Breast epithelium (tissue), 3 donors: ENCODE results near the gene ADAM12.

Experiments
- POLR2A ChIP-seq: fragments of 450-650 bp; IDR thresholded peaks from one replicate; pipeline ENCODE4 v1.6.1; 2016; ENCODE audit warnings: antibody characterized with exemption, mild to moderate bottlenecking, moderate library complexity
- POLR2AphosphoS5 ChIP-seq, 3 donors: sonication (generic); formaldehyde crosslinking; IDR thresholded peaks; one replicate each; pipeline ENCODE4 v1.6.1; 2017; ENCODE audit warnings: antibody characterized with exemption in 3 of 3
- TF ChIP-seq, protein P1 (sequence below), 3 donors: fragments of 450-650 bp; IDR thresholded peaks; one replicate each; pipeline ENCODE4 v1.5.1; 2016 to 2017; ENCODE audit warnings: antibody characterized with exemption in 3 of 3, mild to moderate bottlenecking in 3 of 3, moderate library complexity in 3 of 3

GRCh38 chr10:126166797-126167196 lies 221.5 kb downstream of the ADAM12 start:
- TF ChIP-seq POLR2A: no peak
- TF ChIP-seq, protein P1, sequence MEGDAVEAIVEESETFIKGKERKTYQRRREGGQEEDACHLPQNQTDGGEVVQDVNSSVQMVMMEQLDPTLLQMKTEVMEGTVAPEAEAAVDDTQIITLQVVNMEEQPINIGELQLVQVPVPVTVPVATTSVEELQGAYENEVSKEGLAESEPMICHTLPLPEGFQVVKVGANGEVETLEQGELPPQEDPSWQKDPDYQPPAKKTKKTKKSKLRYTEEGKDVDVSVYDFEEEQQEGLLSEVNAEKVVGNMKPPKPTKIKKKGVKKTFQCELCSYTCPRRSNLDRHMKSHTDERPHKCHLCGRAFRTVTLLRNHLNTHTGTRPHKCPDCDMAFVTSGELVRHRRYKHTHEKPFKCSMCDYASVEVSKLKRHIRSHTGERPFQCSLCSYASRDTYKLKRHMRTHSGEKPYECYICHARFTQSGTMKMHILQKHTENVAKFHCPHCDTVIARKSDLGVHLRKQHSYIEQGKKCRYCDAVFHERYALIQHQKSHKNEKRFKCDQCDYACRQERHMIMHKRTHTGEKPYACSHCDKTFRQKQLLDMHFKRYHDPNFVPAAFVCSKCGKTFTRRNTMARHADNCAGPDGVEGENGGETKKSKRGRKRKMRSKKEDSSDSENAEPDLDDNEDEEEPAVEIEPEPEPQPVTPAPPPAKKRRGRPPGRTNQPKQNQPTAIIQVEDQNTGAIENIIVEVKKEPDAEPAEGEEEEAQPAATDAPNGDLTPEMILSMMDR (IDR thresholded peaks at IDR 0.05): no peak
- no peak for TF ChIP-seq POLR2AphosphoS5 (IDR thresholded peaks at IDR 0.05)
